HG03108 (cell line): ENCODE measurements around the gene CXXC5.

Experiments
- ATAC-seq: cut with Tn5 transposase; IDR thresholded peaks from one replicate; pipeline ENCODE4 v1.9.1; 2021; ENCODE audit warnings: moderate library complexity; ENCODE audit not compliant: unreplicated experiment

CXXC5 gene

GRCh38 chr5:139638090-139638735 lies 9.9 kb upstream of the CXXC5 start:
- ATAC-seq: peak; percentile 19

GRCh38 chr5:139638736-139639618 lies 9.2 kb upstream of the CXXC5 start:
- no peak for ATAC-seq

- no peak for ATAC-seq
Observed at GRCh38 chr5:139639619-139640380, 8.3 kb upstream of the CXXC5 start.

GRCh38 chr5:139640421-139641115 lies 7.6 kb upstream of the CXXC5 start:
- ATAC-seq: no peak

- no peak for ATAC-seq
Observed at GRCh38 chr5:139641116-139642080, 6.8 kb upstream of the CXXC5 start.

GRCh38 chr5:139642213-139642612 lies 5.9 kb upstream of the CXXC5 start:
- ATAC-seq: no peak

GRCh38 chr5:139642891-139643871 lies 5.0 kb upstream of the CXXC5 start:
- no peak for ATAC-seq

GRCh38 chr5:139644001-139644456 lies 4.1 kb upstream of the CXXC5 start:
- ATAC-seq: no peak

GRCh38 chr5:139644646-139645429 lies 3.3 kb upstream of the CXXC5 start:
- ATAC-seq: no peak

- no peak for ATAC-seq
Observed at GRCh38 chr5:139645430-139645871, 2.7 kb upstream of the CXXC5 start.

- ATAC-seq: no peak
Observed at GRCh38 chr5:139646111-139646510, 2.0 kb upstream of the CXXC5 start.

- no peak for ATAC-seq
Observed at GRCh38 chr5:139646912-139647505, 1.1 kb upstream of the CXXC5 start.

GRCh38 chr5:139647506-139648204 lies 494 bp upstream of the CXXC5 start:
- ATAC-seq: no peak

- no peak for ATAC-seq
Observed at GRCh38 chr5:139649082-139649991, 1.2 kb downstream of the CXXC5 start.

- ATAC-seq: no peak
Observed at GRCh38 chr5:139650031-139650688, 2.0 kb downstream of the CXXC5 start.
